Fibroblast of pulmonary artery (primary cell): ENCODE results near the gene WDR20.

Experiments used
- DNase-seq: peaks from one replicate; pipeline ENCODE4 v3.0.0-alpha.2; 2010; ENCODE audit warnings: low read depth
- H3K4me3 ChIP-seq: replicated peaks from 2 replicates; pipeline ENCODE4 v1.5.1; 2011; ENCODE audit warnings: low read depth, mild to moderate bottlenecking, control low read depth, low read length, moderate library complexity
- TF ChIP-seq, protein P1 (sequence below): IDR thresholded peaks from 2 replicates; pipeline ENCODE4 v1.5.1; 2011; ENCODE audit warnings: mild to moderate bottlenecking, control low read depth, low read length, inconsistent platforms; ENCODE audit errors: missing control alignments

The WDR20 gene

DNA sequence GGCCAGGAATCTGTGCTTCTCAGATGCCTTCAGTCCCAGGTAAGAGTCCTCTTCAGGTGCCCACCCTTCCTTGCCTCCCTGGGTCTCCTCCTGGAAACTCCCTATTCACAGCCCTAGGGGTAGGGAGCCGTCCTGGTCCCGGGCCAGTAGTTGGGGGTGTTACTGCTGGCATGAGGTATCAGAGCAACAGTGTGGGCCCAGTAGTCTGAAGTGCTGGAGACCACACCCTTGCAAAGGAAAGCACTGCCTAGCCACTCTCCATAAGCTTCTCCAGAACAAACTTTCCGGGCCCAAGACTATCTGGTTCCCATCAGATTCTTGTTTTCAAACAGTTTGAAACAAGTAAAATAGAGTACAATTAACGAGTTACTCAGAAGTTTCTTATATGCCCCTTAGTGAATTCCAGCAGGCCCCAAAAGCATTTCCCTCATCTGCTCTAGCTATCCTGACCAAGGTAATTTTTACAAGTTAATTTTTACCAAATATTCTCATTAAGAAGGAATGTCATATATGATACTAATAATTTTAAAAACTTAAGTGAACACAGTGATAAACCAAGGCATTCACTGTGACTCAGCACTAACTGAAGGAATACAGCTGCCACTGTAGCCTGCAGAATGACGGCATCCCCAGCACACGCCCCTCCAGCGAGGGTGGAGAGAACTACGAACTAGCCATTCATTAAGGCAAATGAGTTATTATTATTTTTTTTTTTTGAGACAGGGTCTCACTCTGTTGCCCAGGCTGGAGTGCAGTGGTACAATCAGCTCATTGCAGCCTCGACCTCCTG is 115.9 kb downstream of the WDR20 start:
- TF ChIP-seq, protein P1, sequence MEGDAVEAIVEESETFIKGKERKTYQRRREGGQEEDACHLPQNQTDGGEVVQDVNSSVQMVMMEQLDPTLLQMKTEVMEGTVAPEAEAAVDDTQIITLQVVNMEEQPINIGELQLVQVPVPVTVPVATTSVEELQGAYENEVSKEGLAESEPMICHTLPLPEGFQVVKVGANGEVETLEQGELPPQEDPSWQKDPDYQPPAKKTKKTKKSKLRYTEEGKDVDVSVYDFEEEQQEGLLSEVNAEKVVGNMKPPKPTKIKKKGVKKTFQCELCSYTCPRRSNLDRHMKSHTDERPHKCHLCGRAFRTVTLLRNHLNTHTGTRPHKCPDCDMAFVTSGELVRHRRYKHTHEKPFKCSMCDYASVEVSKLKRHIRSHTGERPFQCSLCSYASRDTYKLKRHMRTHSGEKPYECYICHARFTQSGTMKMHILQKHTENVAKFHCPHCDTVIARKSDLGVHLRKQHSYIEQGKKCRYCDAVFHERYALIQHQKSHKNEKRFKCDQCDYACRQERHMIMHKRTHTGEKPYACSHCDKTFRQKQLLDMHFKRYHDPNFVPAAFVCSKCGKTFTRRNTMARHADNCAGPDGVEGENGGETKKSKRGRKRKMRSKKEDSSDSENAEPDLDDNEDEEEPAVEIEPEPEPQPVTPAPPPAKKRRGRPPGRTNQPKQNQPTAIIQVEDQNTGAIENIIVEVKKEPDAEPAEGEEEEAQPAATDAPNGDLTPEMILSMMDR: no peak
- H3K4me3 ChIP-seq: no peak overlapping the region
- peak; percentile 83 for DNase-seq

DNA sequence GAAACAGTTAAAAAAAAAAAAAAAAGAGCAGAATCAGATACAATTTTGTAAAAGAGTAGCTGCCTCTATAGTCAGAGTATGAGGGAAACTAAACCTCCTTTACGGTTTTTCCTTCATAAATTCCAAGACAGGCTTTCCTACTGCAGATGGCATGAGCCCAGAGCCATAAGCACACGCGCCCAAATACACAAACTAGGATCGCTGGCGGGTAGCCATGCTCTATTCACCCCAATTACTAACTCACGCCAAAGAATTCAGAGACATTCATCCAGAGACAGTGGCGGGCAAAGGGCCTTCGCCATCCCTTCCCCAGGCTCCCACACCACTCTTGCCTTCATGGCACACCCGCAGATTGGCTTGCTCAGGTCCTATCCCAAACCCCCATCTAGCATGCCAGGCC is 117.0 kb downstream of the WDR20 start:
- H3K4me3 ChIP-seq: no peak overlapping the region
- TF ChIP-seq, protein P1: no peak
- DNase-seq: no peak

DNA sequence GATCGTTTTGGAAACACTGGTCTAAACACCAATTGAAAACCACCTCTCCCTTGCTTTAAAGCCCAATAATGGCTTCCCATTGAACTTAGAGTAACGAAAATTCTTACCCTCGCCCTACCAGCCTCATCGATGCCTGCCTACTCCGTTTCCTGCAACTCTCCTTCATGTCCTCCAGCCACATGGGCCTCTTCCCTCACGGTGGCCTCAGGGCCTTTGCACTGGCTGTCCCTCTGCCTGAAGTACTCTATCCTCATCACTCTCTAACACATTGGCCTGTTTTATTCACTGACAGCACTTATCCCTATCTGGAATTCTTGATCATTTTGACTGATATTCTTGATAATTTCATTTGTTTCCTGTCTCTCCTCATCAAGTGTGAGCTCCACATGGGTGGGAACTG is 118.4 kb downstream of the WDR20 start:
- TF ChIP-seq, protein P1: no peak
- DNase-seq: no peak
- H3K4me3 ChIP-seq: no peak overlapping the region
